SJCRH30 (cell line): ENCODE measurements around the gene CSTPP1. TPM values are rescaled to one million over a fixed set of nuclear protein-coding genes. Genes with fewer than 3 reads are reported as not detected.

Experiments used
- DNase-seq, 2 experiments: peaks; one replicate each; pipeline ENCODE4 v3.0.0-alpha.2; 2015 to 2020
- H3K27ac ChIP-seq: fragments of 250-450 bp; sonication (Bioruptor Pico); 2 replicates; pipeline ENCODE4 v1.5.1; 2020; ENCODE audit warnings: mild to moderate bottlenecking, moderate library complexity
- H3K27me3 ChIP-seq: fragments of 250-450 bp; sonication (Bioruptor Pico); 2 replicates; pipeline ENCODE4 v1.5.1; 2020; ENCODE audit warnings: mild to moderate bottlenecking, moderate library complexity
- H3K36me3 ChIP-seq: fragments of 250-450 bp; sonication (Bioruptor Pico); 2 replicates; pipeline ENCODE4 v1.5.1; 2020; ENCODE audit warnings: mild to moderate bottlenecking, moderate library complexity
- H3K4me1 ChIP-seq: fragments of 250-450 bp; sonication (Bioruptor Pico); 2 replicates; pipeline ENCODE4 v1.5.1; 2020; ENCODE audit warnings: mild to moderate bottlenecking, moderate library complexity
- H3K4me3 ChIP-seq: fragments of 250-450 bp; sonication (Bioruptor Pico); 2 replicates; pipeline ENCODE4 v1.5.1; 2020; ENCODE audit warnings: mild to moderate bottlenecking, moderate library complexity
- H3K9me3 ChIP-seq: fragments of 250-450 bp; sonication (Bioruptor Pico); replicated peaks from 2 replicates; pipeline ENCODE4 v1.5.1; 2020; ENCODE audit warnings: mild to moderate bottlenecking, moderate library complexity
- total RNA-seq: library from RNA; depleted of rRNA; stranded (reverse); fragments of >200 nt; shearing (Covaris generic); gene quantifications from 2 replicates; pipeline ENCODE4 v1.2.3, GENCODE V29; 2014

The CSTPP1 gene
- total RNA-seq, 1 experiment from 2014 or later = 24.5 TPM

GRCh38 chr11:47172740-47173336 is 236.3 kb downstream of the CSTPP1 start:
- no peak overlapping the region for H3K27ac ChIP-seq
- no peak for DNase-seq
- no peaks in the 10 kb centered on the region; the same call in 1 of the 2 replicates for H3K4me1 ChIP-seq
- peaks cover 49% of the 10 kb centered on the region for H3K36me3 ChIP-seq
- H3K9me3 ChIP-seq = no peaks in the 10 kb centered on the region
- H3K27me3 ChIP-seq = no peaks in the 10 kb centered on the region
- no peak overlapping the region for H3K4me3 ChIP-seq

- H3K4me1 ChIP-seq = no peaks in the 10 kb centered on the region; the same call in 1 of the 2 replicates
- H3K27ac ChIP-seq = peak overlapping the region; percentile 84
- no peaks in the 10 kb centered on the region for H3K27me3 ChIP-seq
- peak overlapping the region; percentile 97 for H3K4me3 ChIP-seq
- DNase-seq = no peak
- no peaks in the 10 kb centered on the region for H3K9me3 ChIP-seq
- peaks cover 26% of the 10 kb centered on the region for H3K36me3 ChIP-seq
These were observed 239.3 kb downstream of the CSTPP1 start for GRCh38 chr11:47175746-47176327.

- Histone ChIP-seq H3K36me3 (peaks cover 20% of the 10 kb centered on the region), H3K9me3 (no peaks in the 10 kb centered on the region), H3K27me3 (no peaks in the 10 kb centered on the region), H3K4me3 (peak within 1 kb of the TSS; percentile 97), H3K27ac (peak within 1 kb of the TSS; percentile 84), H3K4me1 (no peaks in the 10 kb centered on the region)
- peak; percentile 96 for DNase-seq
These were observed 240.0 kb downstream of the CSTPP1 start, which contains the start of gene ARFGAP2 for GRCh38 chr11:47176328-47177228. TSS of gene ARFGAP2 (minus strand) at chr11:47176879. CDS start at chr11:47176853, 26 bp downstream.

DNA sequence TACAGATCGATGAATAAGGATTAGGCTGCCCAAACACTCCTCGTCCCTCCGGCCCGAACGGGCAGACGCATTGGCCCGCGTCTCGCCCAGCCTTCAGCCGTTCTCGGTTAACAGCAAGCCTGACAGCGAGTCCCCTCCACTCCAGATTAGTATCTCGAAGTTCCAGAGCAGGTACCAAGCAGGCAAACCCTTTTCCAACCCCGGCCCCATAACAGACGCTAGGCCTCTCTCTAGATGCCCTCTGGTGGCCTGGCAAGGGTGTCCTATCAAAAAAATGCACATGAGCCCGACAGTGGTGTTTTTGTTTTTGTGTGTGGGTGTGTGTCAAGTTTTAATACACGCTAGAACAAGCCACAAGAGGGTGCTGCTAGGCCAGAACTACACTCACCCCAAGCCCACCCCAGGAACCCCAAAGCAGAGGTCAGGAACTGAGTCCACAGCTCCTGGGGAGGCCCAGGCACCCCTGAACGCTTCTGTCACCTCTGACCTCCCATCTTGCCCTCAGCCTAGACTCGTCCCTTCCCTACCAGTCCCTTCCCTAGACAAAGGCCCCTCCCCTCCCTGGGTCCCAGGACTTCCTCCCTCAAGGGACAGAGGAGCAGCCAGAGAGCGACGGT is 240.8 kb downstream of the CSTPP1 start:
- Histone ChIP-seq H3K9me3 (no peaks in the 10 kb centered on the region), H3K27ac (peak overlapping the region; percentile 84), H3K36me3 (peaks cover 17% of the 10 kb centered on the region), H3K4me1 (no peaks in the 10 kb centered on the region), H3K27me3 (no peaks in the 10 kb centered on the region), H3K4me3 (peak overlapping the region; percentile 97)
- DNase-seq = peak; percentile 75 to 83

GRCh38 chr11:47177846-47178245 is 241.3 kb downstream of the CSTPP1 start:
- H3K36me3 ChIP-seq = peaks cover 13% of the 10 kb centered on the region

GRCh38 chr11:47178316-47178715 is 241.8 kb downstream of the CSTPP1 start:
- Histone ChIP-seq H3K27ac (no peak overlapping the region), H3K9me3 (no peaks in the 10 kb centered on the region), H3K4me1 (no peaks in the 10 kb centered on the region), H3K4me3 (no peak overlapping the region), H3K36me3 (peaks cover 10% of the 10 kb centered on the region; the same call in 1 of the 2 replicates), H3K27me3 (no peaks in the 10 kb centered on the region)
- DNase-seq = no peak

More at GRCh38 chr11:47177846-47178245, 241.3 kb downstream of the CSTPP1 start:
- H3K27me3 ChIP-seq = no peaks in the 10 kb centered on the region
- H3K9me3 ChIP-seq = no peaks in the 10 kb centered on the region
- H3K27ac ChIP-seq = no peak overlapping the region; the same call in 1 of the 2 replicates
- no peak overlapping the region for H3K4me3 ChIP-seq
- DNase-seq = no peak
- H3K4me1 ChIP-seq = no peaks in the 10 kb centered on the region

- Histone ChIP-seq H3K4me3 (no peak overlapping the region), H3K4me1 (no peaks in the 10 kb centered on the region), H3K9me3 (no peaks in the 10 kb centered on the region), H3K27me3 (no peaks in the 10 kb centered on the region), H3K36me3 (peaks cover 4% of the 10 kb centered on the region; the same call in 1 of the 2 replicates), H3K27ac (no peak overlapping the region)
- no peak for DNase-seq
These were observed 242.4 kb downstream of the CSTPP1 start for GRCh38 chr11:47178737-47179654.

DNA sequence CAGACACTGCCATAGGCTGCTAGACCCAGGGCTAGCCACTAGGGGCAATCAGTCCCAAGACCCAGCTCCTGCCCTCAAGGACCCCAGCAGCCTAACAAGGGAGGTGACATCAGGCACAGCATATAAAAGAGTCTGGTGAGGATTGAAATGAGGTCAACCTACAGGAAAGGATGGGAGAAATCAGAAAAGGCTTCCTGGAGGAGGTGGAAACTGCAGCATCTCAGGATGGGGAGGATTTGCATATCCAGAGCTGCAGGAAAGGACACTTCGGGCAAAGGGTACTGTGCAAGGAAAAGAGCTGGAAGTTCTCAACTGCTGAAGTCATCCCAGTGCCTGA is 243.1 kb downstream of the CSTPP1 start:
- peak; percentile 65 to 69 for DNase-seq
- H3K27ac ChIP-seq = no peak overlapping the region

GRCh38 chr11:47180006-47180787 is 243.6 kb downstream of the CSTPP1 start:
- no peak overlapping the region for H3K27ac ChIP-seq
- H3K36me3 ChIP-seq = no peaks in the 10 kb centered on the region
- no peaks in the 10 kb centered on the region for H3K9me3 ChIP-seq
- H3K27me3 ChIP-seq = no peaks in the 10 kb centered on the region
- H3K4me3 ChIP-seq = no peak overlapping the region
- no peak for DNase-seq
- H3K4me1 ChIP-seq = no peaks in the 10 kb centered on the region

More for the DNA sequence above, 243.1 kb downstream of the CSTPP1 start:
- H3K4me3 ChIP-seq = no peak overlapping the region
- H3K9me3 ChIP-seq = no peaks in the 10 kb centered on the region
- peaks cover 3% of the 10 kb centered on the region; the same call in 1 of the 2 replicates for H3K36me3 ChIP-seq
- no peaks in the 10 kb centered on the region for H3K4me1 ChIP-seq
- H3K27me3 ChIP-seq = no peaks in the 10 kb centered on the region

DNA sequence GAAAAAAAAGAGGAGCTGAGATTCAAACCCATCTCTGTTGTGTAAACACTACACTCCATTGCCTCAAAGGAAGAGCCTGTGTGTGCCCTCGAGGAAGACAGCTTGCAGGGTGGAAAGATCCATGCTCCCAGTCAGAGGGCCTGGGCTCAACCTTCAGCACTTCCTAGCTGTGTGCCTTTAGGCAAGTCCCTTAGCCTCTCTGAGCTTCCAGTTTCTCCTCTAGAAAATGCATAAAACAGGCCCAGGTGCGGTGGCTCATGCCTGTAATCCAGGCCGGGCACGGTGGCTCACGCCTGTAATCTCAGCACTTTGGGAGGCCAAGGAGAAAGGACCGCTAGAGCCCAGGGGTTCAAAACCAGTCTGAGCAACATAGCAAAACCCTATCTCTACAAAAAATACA is 244.7 kb downstream of the CSTPP1 start:
- Histone ChIP-seq H3K27ac (no peak overlapping the region), H3K9me3 (no peaks in the 10 kb centered on the region), H3K4me3 (no peak overlapping the region), H3K4me1 (no peaks in the 10 kb centered on the region), H3K27me3 (no peaks in the 10 kb centered on the region), H3K36me3 (no peaks in the 10 kb centered on the region)
- no peak for DNase-seq

- DNase-seq = no peak
- no peak overlapping the region for H3K27ac ChIP-seq
- H3K4me1 ChIP-seq = no peaks in the 10 kb centered on the region; the same call in 1 of the 2 replicates
- no peaks in the 10 kb centered on the region for H3K27me3 ChIP-seq
- no peak overlapping the region for H3K4me3 ChIP-seq
- no peaks in the 10 kb centered on the region for H3K36me3 ChIP-seq
- H3K9me3 ChIP-seq = no peaks in the 10 kb centered on the region
These were observed 245.8 kb downstream of the CSTPP1 start for GRCh38 chr11:47182380-47182779.

GRCh38 chr11:47183031-47183856 is 246.7 kb downstream of the CSTPP1 start:
- Histone ChIP-seq H3K27me3 (no peaks in the 10 kb centered on the region), H3K4me3 (no peak overlapping the region), H3K36me3 (no peaks in the 10 kb centered on the region), H3K9me3 (no peaks in the 10 kb centered on the region), H3K27ac (no peak overlapping the region), H3K4me1 (peaks cover 6% of the 10 kb centered on the region; the same call in 1 of the 2 replicates)
- no peak for DNase-seq
